Mucosa of descending colon (tissue), 3 donors: Measurements from ENCODE around the gene WDR45B. TPM values are rescaled to one million over a fixed set of nuclear protein-coding genes. Genes with fewer than 3 reads are reported as not detected.

Experiments used
- ATAC-seq: fragments of 200-7000 bp; cut with Tn5 transposase; one replicate; pipeline ENCODE4 v1.9.1; 2020; ENCODE audit warnings: mild to moderate bottlenecking, moderate library complexity
- DNase-seq, 3 donors: peaks; one replicate each; pipeline ENCODE4 v3.0.0-alpha.2; 2020
- H3K36me3 ChIP-seq: fragments of 200-600 bp; one replicate; pipeline ENCODE4 v1.8.0; 2021; ENCODE audit warnings: low read depth, mild to moderate bottlenecking
- H3K4me1 ChIP-seq: fragments of 200-600 bp; one replicate; pipeline ENCODE4 v1.8.0; 2021; ENCODE audit warnings: low read depth, mild to moderate bottlenecking
- H3K4me3 ChIP-seq: fragments of 200-600 bp; one replicate; pipeline ENCODE4 v1.8.0; 2021; ENCODE audit warnings: mild to moderate bottlenecking
- H3K9me3 ChIP-seq: fragments of 200-600 bp; one replicate; pipeline ENCODE4 v1.8.0; 2021; ENCODE audit warnings: mild to moderate bottlenecking
- CTCF ChIP-seq: fragments of 200-600 bp; IDR thresholded peaks from one replicate; pipeline ENCODE4 v1.8.0; 2022; ENCODE audit warnings: antibody characterized with exemption, mild to moderate bottlenecking
- intact Hi-C, 2 donors: fragments of 100-400 bp; cut with DNase I in 1 of 2; cut with micrococcal nuclease in 1 of 2; formaldehyde crosslinking; loops; one replicate each; pipeline versions ENCODE4 v1.11.0 to v1.11.1; 2022; cut with DNase I, micrococcal nuclease
- total RNA-seq, 3 donors: library from RNA; stranded (reverse); fragmentation: NEBNext Ultra II Directional in 2 of 3; extraction: Animal tissue kit (Norgen Biotek cat#: 25700) in 2 of 3; gene quantifications; one replicate each; pipeline versions ENCODE4 v1.2.1 to v1.2.4, GENCODE V29; 2021 to 2023
- donor health status: DM: no; HTN: no; CAD: no; lungs with moderate emphysema.
- donor health status: DM: no; HTN: no; CAD: no.
- donor health status: DM: no; HTN: yes; CAD: no.

Gene WDR45B
- total RNA-seq, 3 donors from 2014 or later = 69.0 to 76.0 (median 74.4) TPM

GRCh38 chr17:82619641-82620040, 28.6 kb downstream of the WDR45B start:
- no peaks in the 10 kb centered on the region for H3K9me3 ChIP-seq
- TF ChIP-seq CTCF = no peak
- no peak overlapping the region for H3K4me3 ChIP-seq
- intact Hi-C loops = no loop called here
- ATAC-seq = no peak
- H3K36me3 ChIP-seq = peaks cover 24% of the 10 kb centered on the region
- H3K4me1 ChIP-seq = no peaks in the 10 kb centered on the region
- no peak for DNase-seq

DNA sequence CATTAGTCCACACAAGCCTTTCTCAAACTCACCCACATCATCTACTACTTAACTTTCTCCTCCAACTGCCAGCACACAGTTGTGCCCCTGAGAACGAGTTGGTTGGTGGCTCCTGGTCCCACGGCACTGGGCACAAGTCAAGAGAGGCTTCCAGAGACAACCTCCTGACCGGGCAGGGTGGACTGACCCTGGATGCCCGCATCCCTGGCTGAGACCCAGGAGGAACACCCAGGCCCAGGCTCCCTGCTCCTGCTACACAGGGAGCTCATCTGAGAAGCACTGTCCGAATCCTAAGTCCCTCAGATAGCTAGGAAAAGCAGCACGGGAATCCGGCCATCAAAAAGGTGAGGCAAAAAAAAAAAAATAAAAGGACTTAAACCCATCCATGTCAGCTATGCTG, 29.0 kb downstream of the WDR45B start:
- no peaks in the 10 kb centered on the region for H3K4me1 ChIP-seq
- intact Hi-C loops = no loop called here
- no peak for TF ChIP-seq CTCF
- no peaks in the 10 kb centered on the region for H3K9me3 ChIP-seq
- DNase-seq = no peak
- H3K4me3 ChIP-seq = no peak overlapping the region
- ATAC-seq = no peak
- peaks cover 24% of the 10 kb centered on the region for H3K36me3 ChIP-seq

DNA sequence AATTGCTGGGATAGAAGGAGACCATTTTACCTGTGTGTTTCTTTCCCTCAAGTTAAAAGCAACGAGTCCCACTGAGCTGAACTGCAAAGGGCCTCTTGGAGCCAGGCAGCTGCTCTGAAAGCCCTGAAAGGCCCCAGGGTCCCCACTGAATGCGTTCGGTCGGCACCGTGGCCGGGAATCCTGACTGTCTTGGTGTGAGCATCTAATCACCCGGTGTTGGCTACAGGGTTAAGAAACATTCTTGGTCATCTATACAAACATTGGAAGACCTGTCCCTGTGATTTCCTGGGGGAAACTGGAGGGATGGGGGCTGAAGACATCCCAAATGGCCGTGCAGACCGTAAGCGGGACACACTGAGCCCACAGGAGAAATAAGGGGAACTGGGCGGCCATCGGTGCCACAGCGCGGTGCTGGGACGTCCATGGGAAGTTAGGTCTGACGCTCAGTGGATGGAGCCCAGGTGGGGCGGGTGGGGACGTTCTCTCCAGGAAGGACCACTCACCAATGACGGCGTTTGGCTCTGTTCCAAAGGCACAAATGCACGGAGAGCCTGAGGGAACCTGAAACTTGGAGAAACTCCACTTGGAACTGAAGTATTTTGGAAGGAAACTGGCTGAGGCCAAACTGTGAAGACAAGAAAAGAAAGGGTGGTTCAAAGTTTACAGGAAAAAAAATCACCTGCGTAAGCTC, 32.1 kb downstream of the WDR45B start:
- Histone ChIP-seq H3K4me3 (no peak overlapping the region), H3K4me1 (no peaks in the 10 kb centered on the region), H3K36me3 (peaks cover 24% of the 10 kb centered on the region), H3K9me3 (no peaks in the 10 kb centered on the region)
- intact Hi-C loops = no loop called here
- ATAC-seq (no peak), DNase-seq (no peak)
- TF ChIP-seq CTCF = no peak

- intact Hi-C loops = no loop called here
- Histone ChIP-seq H3K4me1 (no peaks in the 10 kb centered on the region), H3K9me3 (no peaks in the 10 kb centered on the region), H3K4me3 (no peak overlapping the region), H3K36me3 (peaks cover 20% of the 10 kb centered on the region)
- DNase-seq = no peak
- ATAC-seq = peak; percentile 15
- no peak for TF ChIP-seq CTCF
These were observed 32.9 kb downstream of the WDR45B start for GRCh38 chr17:82615084-82616020.

- no peak for TF ChIP-seq CTCF
These were observed 34.1 kb downstream of the WDR45B start for GRCh38 chr17:82614095-82614631.

More at GRCh38 chr17:82614095-82614631, 34.1 kb downstream of the WDR45B start:
- H3K4me1 ChIP-seq = no peaks in the 10 kb centered on the region
- peaks cover 15% of the 10 kb centered on the region for H3K36me3 ChIP-seq
- no peak overlapping the region for H3K4me3 ChIP-seq
- ATAC-seq (no peak), DNase-seq (no peak)
- H3K9me3 ChIP-seq = no peaks in the 10 kb centered on the region
- intact Hi-C loops = no loop called here
